GM20000 (cell line): ENCODE results near the gene FCRLB.
"Not testable (repeated sequence)": the region's sequence is repeated elsewhere in the genome, so short reads cannot be mapped to it uniquely, and the experiment has no call there.

Source experiments
- DNase-seq: peaks from one replicate; pipeline ENCODE4 v3.0.0; 2012; ENCODE audit warnings: low spot score
- TF ChIP-seq, protein P1 (sequence below): IDR thresholded peaks from 2 replicates; pipeline ENCODE4 v1.5.1; 2012; ENCODE audit warnings: mild to moderate bottlenecking, control low read depth; ENCODE audit errors: extremely low read depth, missing control alignments

Gene FCRLB

DNA sequence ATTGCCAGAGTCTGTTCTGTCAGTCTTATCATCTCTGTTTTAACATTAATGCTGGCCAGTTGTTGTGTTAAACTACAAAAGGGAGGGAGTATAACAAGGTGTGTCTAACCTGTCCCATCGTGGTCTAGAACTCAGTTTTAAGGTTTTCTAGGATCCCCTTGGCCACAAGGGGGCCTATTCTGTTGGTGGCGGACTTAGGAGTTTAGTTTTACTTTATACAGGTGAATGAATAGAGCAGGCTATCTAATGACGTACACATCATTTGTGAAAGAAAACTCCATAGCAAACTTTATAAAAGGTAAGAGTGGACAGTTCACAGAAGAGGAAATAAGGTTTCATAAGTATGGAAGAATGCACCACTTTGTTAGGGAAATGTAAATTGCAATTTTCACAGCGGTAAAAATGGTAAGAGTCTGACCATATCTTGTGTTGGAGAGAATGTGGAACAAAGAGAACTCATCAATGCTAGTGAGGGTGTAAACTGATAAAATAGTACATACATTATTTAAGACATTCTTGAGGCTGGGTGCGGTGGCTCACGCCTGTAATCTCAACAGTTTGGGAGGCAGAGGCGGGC, 42.3 kb downstream of the FCRLB start:
- TF ChIP-seq, protein P1, sequence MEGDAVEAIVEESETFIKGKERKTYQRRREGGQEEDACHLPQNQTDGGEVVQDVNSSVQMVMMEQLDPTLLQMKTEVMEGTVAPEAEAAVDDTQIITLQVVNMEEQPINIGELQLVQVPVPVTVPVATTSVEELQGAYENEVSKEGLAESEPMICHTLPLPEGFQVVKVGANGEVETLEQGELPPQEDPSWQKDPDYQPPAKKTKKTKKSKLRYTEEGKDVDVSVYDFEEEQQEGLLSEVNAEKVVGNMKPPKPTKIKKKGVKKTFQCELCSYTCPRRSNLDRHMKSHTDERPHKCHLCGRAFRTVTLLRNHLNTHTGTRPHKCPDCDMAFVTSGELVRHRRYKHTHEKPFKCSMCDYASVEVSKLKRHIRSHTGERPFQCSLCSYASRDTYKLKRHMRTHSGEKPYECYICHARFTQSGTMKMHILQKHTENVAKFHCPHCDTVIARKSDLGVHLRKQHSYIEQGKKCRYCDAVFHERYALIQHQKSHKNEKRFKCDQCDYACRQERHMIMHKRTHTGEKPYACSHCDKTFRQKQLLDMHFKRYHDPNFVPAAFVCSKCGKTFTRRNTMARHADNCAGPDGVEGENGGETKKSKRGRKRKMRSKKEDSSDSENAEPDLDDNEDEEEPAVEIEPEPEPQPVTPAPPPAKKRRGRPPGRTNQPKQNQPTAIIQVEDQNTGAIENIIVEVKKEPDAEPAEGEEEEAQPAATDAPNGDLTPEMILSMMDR, result peak; percentile 46
- DNase-seq, result peak; percentile 29

DNA sequence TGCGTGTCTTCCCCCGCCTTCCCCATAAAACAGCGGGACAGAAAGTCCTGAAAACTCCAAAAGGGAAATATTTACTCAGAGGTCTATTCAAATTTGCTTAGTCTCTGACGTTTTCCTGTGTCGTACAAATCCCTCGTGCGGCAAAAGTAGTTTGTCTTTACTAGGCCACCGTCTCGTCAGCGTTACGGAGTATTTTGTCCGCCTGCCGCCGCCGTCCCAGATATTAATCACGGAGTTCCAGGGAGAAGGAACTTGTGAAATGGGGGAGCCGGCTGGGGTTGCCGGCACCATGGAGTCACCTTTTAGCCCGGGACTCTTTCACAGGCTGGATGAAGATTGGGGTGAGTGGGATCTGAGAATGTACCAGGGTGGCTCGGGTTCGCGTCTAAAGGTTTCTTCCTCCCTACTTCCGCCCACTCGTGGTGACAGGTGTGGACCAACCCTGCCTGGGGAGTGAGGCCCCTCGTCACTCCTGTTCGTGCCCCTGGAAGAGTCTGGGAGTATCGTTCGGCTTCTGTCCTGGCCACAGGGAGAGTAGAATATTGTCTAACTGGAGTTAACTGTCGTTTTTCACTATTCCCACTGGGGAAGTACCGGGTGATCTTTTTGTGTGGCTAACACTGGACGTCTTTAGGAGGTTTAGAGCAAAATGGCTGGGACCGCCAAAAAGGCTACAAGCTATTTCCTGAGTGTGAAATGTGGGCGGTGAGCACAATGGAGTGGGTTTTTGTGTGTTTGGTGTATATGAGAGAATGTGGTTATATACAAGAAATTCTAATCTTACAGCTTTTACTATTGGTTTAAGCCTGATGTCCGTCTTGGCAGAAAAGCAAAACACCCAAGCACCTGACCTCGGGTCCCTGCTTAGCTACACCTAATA, 45.0 kb downstream of the FCRLB start, which contains the start of gene ATF6:
Gene ATF6 (plus strand): TSS at position 219 of the 880 bp plus-strand sequence. CDS start 41 bp downstream, at position 260.
- peak; percentile 73 for DNase-seq
- TF ChIP-seq, protein P1, result no peak

DNA sequence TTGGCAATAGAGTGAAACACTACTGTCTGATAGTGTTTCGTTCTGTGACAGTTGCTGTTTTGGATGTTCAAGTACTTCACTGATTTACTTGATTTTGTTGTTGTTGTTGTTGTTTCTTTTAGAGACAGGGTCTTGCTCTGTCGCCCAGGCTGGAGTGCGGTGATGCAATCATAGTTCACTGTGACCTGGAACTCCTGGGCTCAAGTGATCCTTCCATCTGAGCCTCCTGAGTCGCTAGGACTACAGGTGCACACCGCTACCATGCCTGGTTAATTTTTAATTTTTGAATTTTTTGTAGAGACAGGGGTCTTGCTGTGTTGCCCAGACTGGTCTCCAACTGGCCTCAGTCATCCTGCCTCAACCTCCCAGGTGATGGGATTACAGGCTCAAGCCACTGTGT, 47.1 kb downstream of the FCRLB start:
- TF ChIP-seq, protein P1, result no peak
- DNase-seq, result no peak

DNA sequence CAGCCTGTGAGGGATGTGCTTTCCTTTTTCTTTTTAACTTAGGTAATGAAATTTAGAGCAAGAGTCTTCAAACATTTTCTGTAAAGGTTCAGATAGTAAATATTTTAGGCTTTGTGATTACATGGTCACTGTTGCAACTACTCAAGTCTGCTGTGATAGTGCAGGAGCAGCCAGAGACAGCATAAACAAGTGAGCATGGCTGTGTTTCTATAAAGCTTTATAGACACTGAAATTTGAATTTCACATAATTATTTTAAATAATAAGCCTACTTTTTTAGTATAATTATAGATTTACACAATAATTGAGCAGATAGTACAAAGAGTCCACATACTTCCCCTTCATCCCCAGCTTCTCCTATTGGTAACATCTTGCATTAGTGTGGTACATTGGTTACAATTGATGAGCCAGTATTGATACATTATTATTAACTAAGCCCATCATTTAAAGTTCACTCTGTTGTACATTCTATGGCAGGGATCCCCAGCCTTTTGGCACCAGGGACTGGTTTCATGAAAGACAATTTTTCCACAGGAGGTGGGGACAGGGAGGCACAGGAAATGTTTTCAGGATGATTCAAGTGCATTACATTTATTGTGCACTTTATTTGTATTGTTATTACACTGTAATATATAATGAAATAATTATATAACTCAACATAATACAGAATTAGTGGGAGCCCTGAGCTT, 47.8 kb downstream of the FCRLB start:
- TF ChIP-seq, protein P1, result no peak
- no peak for DNase-seq

DNA sequence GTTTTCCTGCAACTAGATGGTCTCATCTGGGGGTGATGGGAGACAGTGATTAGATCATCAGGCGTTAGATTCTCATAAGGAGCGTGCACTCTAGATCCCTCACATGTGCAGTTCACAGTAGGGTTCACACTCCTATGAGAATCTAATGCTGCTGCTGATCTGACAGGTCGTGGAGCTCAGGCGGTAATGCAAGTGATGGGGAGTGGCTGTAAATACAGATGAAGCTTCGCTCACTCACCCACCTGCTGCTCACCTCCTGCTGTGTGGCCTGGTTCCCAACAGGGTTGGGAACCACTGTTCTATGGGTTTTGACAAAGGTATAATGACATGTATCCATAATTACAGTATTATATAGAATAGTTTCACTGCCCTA, 48.3 kb downstream of the FCRLB start:
- DNase-seq, result not testable (repeated sequence)

DNA sequence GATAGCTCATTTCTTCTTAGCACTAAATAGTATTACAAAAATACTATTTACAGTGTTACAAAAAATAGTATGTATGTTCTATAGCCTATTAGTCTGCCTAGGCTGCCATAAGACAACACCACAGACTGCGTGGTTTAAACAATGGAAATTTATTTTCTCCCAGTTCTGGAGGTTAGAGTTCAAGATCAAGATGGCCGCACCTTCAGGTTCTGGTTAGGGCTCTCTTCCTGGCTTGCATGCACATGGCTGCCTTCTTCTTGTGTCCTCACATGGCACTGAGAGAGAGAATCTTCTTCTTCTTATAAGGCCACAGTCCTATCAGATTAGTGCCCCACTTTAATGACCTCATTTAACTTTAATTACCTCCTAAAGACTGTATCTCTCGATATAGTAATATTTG, 48.9 kb downstream of the FCRLB start:
- TF ChIP-seq, protein P1, result no peak
- no peak for DNase-seq

DNA sequence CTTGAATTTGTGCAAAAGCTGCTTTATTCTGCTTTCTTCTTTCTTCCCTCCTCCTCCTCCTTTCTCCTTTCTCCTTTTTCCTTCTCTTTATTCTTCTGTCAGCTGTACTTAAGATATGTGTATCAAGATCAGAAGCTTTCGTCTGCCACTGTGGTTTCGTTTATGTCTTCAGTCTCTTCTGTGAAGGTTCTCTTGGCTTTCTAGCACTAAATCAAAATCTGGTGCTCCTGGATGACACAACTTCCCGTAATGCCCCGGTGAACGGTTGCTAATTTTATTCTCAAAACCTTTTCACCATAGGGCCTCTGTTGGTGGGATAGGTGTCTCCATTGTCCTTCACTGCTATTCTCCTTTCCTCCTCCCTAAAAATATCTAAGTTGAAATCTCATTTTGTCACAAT, 49.8 kb downstream of the FCRLB start:
- no peak for DNase-seq
- TF ChIP-seq, protein P1, result no peak
